Endothelial cell of umbilical vein (primary cell): Measurements from ENCODE around the gene AURKAIP1. TPM values are rescaled to one million over a fixed set of nuclear protein-coding genes. Genes with fewer than 3 reads are reported as not detected.

Experiments
- BruUV-seq: library from RNA; stranded (reverse); fragments of 400-500 nt; replicated peaks from 2 replicates; lab custom pipeline; 2021; lab: Mats Ljungman, UMichigan
- CTCF ChIA-PET: fragments of 300-600, 350-600 bp; sonication (Branson Sonifier 250); formaldehyde crosslinking; loops from one replicate; lab custom pipeline; 2021; ENCODE audit warnings: antibody characterized with exemption, inconsistent platforms; lab: Charles Lee
- POLR2A ChIA-PET: fragments of 300-600, 350-600 bp; sonication (Branson Sonifier 250); formaldehyde crosslinking; loops from one replicate; lab custom pipeline; 2021; ENCODE audit warnings: antibody characterized with exemption, inconsistent platforms; lab: Charles Lee
- DNase-seq: peaks from one replicate; pipeline ENCODE4 v3.0.0-alpha.2; 2011; ENCODE audit warnings: low read depth, low spot score
- FAIRE-seq: peaks from 2 replicates; lab custom pipeline; 2011; peaks lifted over from hg19 to GRCh38; lab: Jason Lieb, UNC
- H2AFZ ChIP-seq: 2 replicates; pipeline ENCODE4 v1.6.0; 2012; ENCODE audit warnings: low read depth, low read length, control low read depth, inconsistent platforms
- H3K27ac ChIP-seq: 2 replicates; pipeline ENCODE4 v1.5.1; 2011; ENCODE audit warnings: low read depth, mild to moderate bottlenecking, control low read depth, low read length, moderate library complexity; ENCODE audit not compliant: insufficient read depth
- H3K27me3 ChIP-seq, 2 experiments: 2 replicates each; pipeline versions ENCODE4 v1.6.0 to v1.6.1; 2011; ENCODE audit warnings: low read length in 2 of 2, mixed read lengths in 1 of 2; ENCODE audit not compliant: control insufficient read depth in 2 of 2, insufficient read depth in 2 of 2
- H3K36me3 ChIP-seq, 2 experiments: 2 replicates in 1 of 2; 3 replicates in 1 of 2; pipeline ENCODE4 v1.5.1; 2011; ENCODE audit warnings: low read length in 2 of 2, mild to moderate bottlenecking in 1 of 2, moderate library complexity in 1 of 2; ENCODE audit not compliant: control insufficient read depth in 2 of 2, insufficient read depth in 2 of 2; ENCODE audit errors: extremely low read depth in 1 of 2
- H3K4me1 ChIP-seq: 3 replicates; pipeline ENCODE4 v1.5.1; 2011; ENCODE audit warnings: mild to moderate bottlenecking, low read length; ENCODE audit not compliant: control insufficient read depth, insufficient read depth; ENCODE audit errors: extremely low read depth
- H3K4me2 ChIP-seq: 2 replicates; pipeline ENCODE4 v1.6.1; 2011; ENCODE audit warnings: low read length, control low read depth, mixed read lengths; ENCODE audit not compliant: insufficient read depth
- H3K4me3 ChIP-seq, 3 experiments: fragments of 200-600 bp in 1 of 3; sonication (generic), shearing (Covaris generic) in 1 of 3; replicated peaks in 1 of 3; 2 replicates each; pipeline ENCODE4 v1.5.1; 2011 to 2016; ENCODE audit warnings: control low read depth in 3 of 3, low read length in 3 of 3, mild to moderate bottlenecking in 2 of 3, inconsistent platforms in 1 of 3, low read depth in 1 of 3, moderate library complexity in 1 of 3; ENCODE audit not compliant: insufficient read depth in 1 of 3
- H3K79me2 ChIP-seq: 2 replicates; pipeline ENCODE4 v1.6.0; 2012; ENCODE audit warnings: low read length, inconsistent platforms; ENCODE audit not compliant: control insufficient read depth, insufficient read depth
- H3K9ac ChIP-seq: replicated peaks from 2 replicates; pipeline ENCODE3; 2011; ENCODE audit warnings: low read length, control low read depth; ENCODE audit not compliant: insufficient read depth; ENCODE audit errors: extremely low read depth
- H3K9me1 ChIP-seq: replicated peaks from 3 replicates; pipeline ENCODE4 v1.6.0; 2011; ENCODE audit warnings: mild to moderate bottlenecking, low read length; ENCODE audit not compliant: control insufficient read depth, insufficient read depth; ENCODE audit errors: extremely low read depth
- H3K9me3 ChIP-seq: replicated peaks from 2 replicates; pipeline ENCODE4 v1.5.1; 2012; ENCODE audit warnings: low read length, inconsistent platforms; ENCODE audit not compliant: control insufficient read depth, insufficient read depth
- H4K20me1 ChIP-seq: replicated peaks from 2 replicates; pipeline ENCODE3; 2011; ENCODE audit warnings: mild to moderate bottlenecking, low read length; ENCODE audit not compliant: control insufficient read depth, insufficient read depth; ENCODE audit errors: extremely low read depth
- CTCF ChIP-seq, 2 donors: IDR thresholded peaks; 1 replicate in 1 of 2; 2 replicates in 1 of 2; pipeline ENCODE4 v1.5.1; 2011; ENCODE audit warnings: low read length in 2 of 2, mild to moderate bottlenecking in 2 of 2, moderate library complexity in 2 of 2, control low read depth in 1 of 2, inconsistent platforms in 1 of 2, low read depth in 1 of 2; ENCODE audit not compliant: insufficient read depth in 1 of 2; ENCODE audit errors: extremely low read depth in 1 of 2
- FOS ChIP-seq: IDR thresholded peaks from 2 replicates; pipeline ENCODE4 v1.6.1; 2011; ENCODE audit warnings: mild to moderate bottlenecking, low read length, moderate library complexity, borderline replicate concordance; ENCODE audit not compliant: insufficient read depth
- GATA2 ChIP-seq: IDR thresholded peaks from 2 replicates; pipeline ENCODE4 v1.7.0; 2011; ENCODE audit warnings: low read depth, mild to moderate bottlenecking, moderate library complexity, mixed read lengths, low read length; ENCODE audit not compliant: insufficient read length, insufficient read depth
- JUN ChIP-seq: IDR thresholded peaks from 2 replicates; pipeline ENCODE4 v1.6.1; 2011; ENCODE audit warnings: borderline replicate concordance, low read depth; ENCODE audit not compliant: insufficient read length, insufficient read depth
- MAX ChIP-seq: IDR thresholded peaks from 2 replicates; pipeline ENCODE4 v1.6.1; 2011; ENCODE audit not compliant: insufficient read depth, insufficient read length
- MYC ChIP-seq: IDR thresholded peaks from one replicate; pipeline ENCODE4 v1.6.1; 2011; ENCODE audit warnings: mild to moderate bottlenecking, low read depth, low read length
- POLR2A ChIP-seq: IDR thresholded peaks from 2 replicates; pipeline ENCODE4 v1.6.1; 2012; ENCODE audit warnings: low read depth, mild to moderate bottlenecking, control low read depth, low read length
- POLR2AphosphoS5 ChIP-seq: IDR thresholded peaks from 2 replicates; pipeline ENCODE4 v1.6.1; 2012; ENCODE audit warnings: low read depth, mild to moderate bottlenecking, control low read depth, low read length, moderate library complexity; ENCODE audit not compliant: insufficient read depth
- dilution Hi-C: fragments of 300-500 bp; cut with MboI; formaldehyde crosslinking; loops from one replicate; pipeline ENCODE4 v1.15.0; 2019; ENCODE audit warnings: low sequenced_read_pairs; ENCODE audit not compliant: extremely low pct_ligation_motif_present
- intact Hi-C: fragments of 100-400 bp; cut with micrococcal nuclease; formaldehyde crosslinking; loops from one replicate; pipeline ENCODE4 v1.10.0; 2022
- polyA plus RNA-seq, 4 experiments: library from polyadenylated mRNA; depleted of rRNA in 3 of 4; stranded (reverse) in 3 of 4; unstranded in 1 of 4; fragments of >200 nt; gene quantifications; 2 replicates each; pipeline versions ENCODE4 v1.2.1 to v1.2.3, GENCODE V29; 2011 to 2012; ENCODE audit warnings: missing spikeins in 1 of 4
- total RNA-seq: library from RNA; stranded (reverse); gene quantifications from 2 replicates; pipeline ENCODE4 v1.2.3, GENCODE V29; 2021

Gene AURKAIP1
- total and polyA plus RNA-seq, 2 donors (not counting 3 experiments of a cell fraction or from before 2014, with no cell fraction given) = 73.3 to 151 TPM

- no peak for FAIRE-seq
Measured at GRCh38 chr1:1340791-1341548, 34.0 kb downstream of the AURKAIP1 start.

More at GRCh38 chr1:1340791-1341548, 34.0 kb downstream of the AURKAIP1 start:
- ChIA-PET POLR2A (no interaction called here), CTCF (no interaction called here)
- DNase-seq = no peak
- Histone ChIP-seq H3K27me3 (no peaks in the 10 kb centered on the region), H3K27ac (no peak overlapping the region), H2AFZ (no peak overlapping the region), H3K9me1 (no peaks in the 10 kb centered on the region), H3K79me2 (peaks cover 10% of the 10 kb centered on the region), H3K9me3 (no peaks in the 10 kb centered on the region), H4K20me1 (no peaks in the 10 kb centered on the region), H3K36me3 (peaks cover 0 to 17% of the 10 kb centered on the region in 2 experiments), H3K9ac (no peak overlapping the region), H3K4me3 (no peak overlapping the region), H3K4me2 (no peak overlapping the region), H3K4me1 (no peaks in the 10 kb centered on the region)
- TF ChIP-seq JUN = no peak
- TF ChIP-seq FOS = no peak
- no peak for TF ChIP-seq POLR2A
- TF ChIP-seq POLR2AphosphoS5 = no peak
- TF ChIP-seq GATA2 = no peak
- no peak for TF ChIP-seq MAX
- TF ChIP-seq MYC = no peak
- TF ChIP-seq CTCF (IDR thresholded peaks at IDR 0.05; ENCODE audit: extremely low read depth in 1 of 2, insufficient read depth in 1 of 2, low read depth in 1 of 2, low read length in 2 of 2) = no peak
- no TSS peak for BruUV-seq
- dilution Hi-C loops (no loop called here), intact Hi-C loops (no loop called here)
